ENCODE results near the gene RPS15.
"Not testable (repeated sequence)": the region's sequence is repeated elsewhere in the genome, so short reads cannot be mapped to it uniquely, and the experiment has no call there.

The RPS15 gene

DNA sequence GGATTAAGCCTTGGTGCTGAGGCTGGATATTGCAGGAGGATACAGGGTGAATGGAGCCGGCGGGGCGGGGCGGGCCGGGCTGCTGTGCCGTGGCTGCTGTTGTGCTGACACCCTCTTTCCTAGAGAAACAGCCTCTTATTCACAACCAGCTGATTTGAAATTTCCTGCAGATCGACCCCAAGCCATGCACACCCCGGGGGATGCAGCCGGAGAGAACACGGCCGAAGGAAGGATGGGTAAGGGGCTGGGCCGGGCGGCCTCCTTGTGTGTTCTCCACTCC, 19.8 kb upstream of the RPS15 start:
- no peak for TF ChIP-seq ZNF274 (IDR thresholded peaks at IDR 0.05; ENCODE audit: low read depth, low read length)
- no peak for TF ChIP-seq SUZ12 (IDR thresholded peaks at IDR 0.05; ENCODE audit: extremely low read depth, insufficient read depth, insufficient read length)
- no peak for TF ChIP-seq YY1 (IDR thresholded peaks at IDR 0.05; ENCODE audit: insufficient read depth, insufficient read length)
- no peaks in the 10 kb centered on the region for H3K9me3 ChIP-seq (ENCODE audit: insufficient read depth, low read length)
- DNase-seq (ENCODE audit: low read depth, low spot score): no peak
- H3K4me1 ChIP-seq (ENCODE audit: insufficient read depth, insufficient read length): peaks cover 32% of the 10 kb centered on the region
- no peaks in the 10 kb centered on the region for H3K27me3 ChIP-seq (ENCODE audit: insufficient read depth, insufficient read length)
- no peak overlapping the region for H3K4me3 ChIP-seq (ENCODE audit: insufficient read length, low read depth)
- H3K9ac ChIP-seq (ENCODE audit: insufficient read length, low read depth): no peak overlapping the region
- peaks cover 84% of the 10 kb centered on the region for H3K36me3 ChIP-seq (ENCODE audit: insufficient read depth, insufficient read length, low read length)

GRCh38 chr19:1418951-1419738, 19.1 kb upstream of the RPS15 start:
- DNase-seq (ENCODE audit: low read depth, low spot score): no peak
- Histone ChIP-seq H3K4me1 (ENCODE audit: insufficient read depth, insufficient read length) (peaks cover 39% of the 10 kb centered on the region), H3K36me3 (ENCODE audit: insufficient read depth, insufficient read length, low read length) (peaks cover 85% of the 10 kb centered on the region)

GRCh38 chr19:1420085-1420484, 18.1 kb upstream of the RPS15 start:
- not testable (repeated sequence) for H3K27me3 ChIP-seq (ENCODE audit: insufficient read depth, insufficient read length); DNase-seq (ENCODE audit: low read depth, low spot score); H3K9ac ChIP-seq (ENCODE audit: insufficient read length, low read depth); H3K9me3 ChIP-seq (ENCODE audit: insufficient read depth, low read length); H3K4me3 ChIP-seq (ENCODE audit: insufficient read length, low read depth)
- Histone ChIP-seq H3K36me3 (ENCODE audit: insufficient read depth, insufficient read length, low read length) (peaks cover 89% of the 10 kb centered on the region), H3K4me1 (ENCODE audit: insufficient read depth, insufficient read length) (peaks cover 40% of the 10 kb centered on the region)

More at GRCh38 chr19:1418951-1419738, 19.1 kb upstream of the RPS15 start:
- Histone ChIP-seq H3K27me3 (ENCODE audit: insufficient read depth, insufficient read length) (no peaks in the 10 kb centered on the region), H3K4me3 (ENCODE audit: insufficient read length, low read depth) (no peak overlapping the region), H3K9ac (ENCODE audit: insufficient read length, low read depth) (no peak overlapping the region), H3K9me3 (ENCODE audit: insufficient read depth, low read length) (no peaks in the 10 kb centered on the region)
- TF ChIP-seq YY1 (IDR thresholded peaks at IDR 0.05; ENCODE audit: insufficient read depth, insufficient read length): no peak
- no peak for TF ChIP-seq SUZ12 (IDR thresholded peaks at IDR 0.05; ENCODE audit: extremely low read depth, insufficient read depth, insufficient read length)
- no peak for TF ChIP-seq ZNF274 (IDR thresholded peaks at IDR 0.05; ENCODE audit: low read depth, low read length)

DNA sequence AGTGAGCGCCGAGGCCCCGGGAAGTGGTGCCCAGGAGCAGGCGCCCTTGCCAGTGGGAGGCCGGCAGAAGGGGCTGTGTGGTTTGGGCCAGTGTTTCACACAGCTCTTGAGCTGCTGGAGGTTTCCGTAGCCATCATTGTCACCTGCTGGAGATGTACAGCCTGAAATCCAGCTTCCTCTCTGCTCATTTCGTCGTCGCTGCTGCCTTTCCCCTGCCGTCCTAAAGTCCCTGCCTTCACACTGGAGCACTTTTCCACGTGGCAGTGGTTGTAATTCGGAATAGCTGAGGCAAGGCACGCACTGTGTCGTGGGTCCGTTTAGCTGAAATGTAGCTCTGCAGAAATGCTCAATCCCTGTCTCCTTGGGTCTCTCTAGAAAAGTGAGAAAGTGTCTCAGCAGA, 17.6 kb upstream of the RPS15 start:
- DNase-seq (ENCODE audit: low read depth, low spot score): no peak
- no peak for TF ChIP-seq SUZ12 (IDR thresholded peaks at IDR 0.05; ENCODE audit: extremely low read depth, insufficient read depth, insufficient read length)
- no peak for TF ChIP-seq ZNF274 (IDR thresholded peaks at IDR 0.05; ENCODE audit: low read depth, low read length)
- no peak for TF ChIP-seq YY1 (IDR thresholded peaks at IDR 0.05; ENCODE audit: insufficient read depth, insufficient read length)
- Histone ChIP-seq H3K9me3 (ENCODE audit: insufficient read depth, low read length) (no peaks in the 10 kb centered on the region), H3K9ac (ENCODE audit: insufficient read length, low read depth) (no peak overlapping the region), H3K4me1 (ENCODE audit: insufficient read depth, insufficient read length) (peaks cover 43% of the 10 kb centered on the region), H3K36me3 (ENCODE audit: insufficient read depth, insufficient read length, low read length) (peaks cover 94% of the 10 kb centered on the region), H3K4me3 (ENCODE audit: insufficient read length, low read depth) (no peak overlapping the region), H3K27me3 (ENCODE audit: insufficient read depth, insufficient read length) (no peaks in the 10 kb centered on the region)

DNA sequence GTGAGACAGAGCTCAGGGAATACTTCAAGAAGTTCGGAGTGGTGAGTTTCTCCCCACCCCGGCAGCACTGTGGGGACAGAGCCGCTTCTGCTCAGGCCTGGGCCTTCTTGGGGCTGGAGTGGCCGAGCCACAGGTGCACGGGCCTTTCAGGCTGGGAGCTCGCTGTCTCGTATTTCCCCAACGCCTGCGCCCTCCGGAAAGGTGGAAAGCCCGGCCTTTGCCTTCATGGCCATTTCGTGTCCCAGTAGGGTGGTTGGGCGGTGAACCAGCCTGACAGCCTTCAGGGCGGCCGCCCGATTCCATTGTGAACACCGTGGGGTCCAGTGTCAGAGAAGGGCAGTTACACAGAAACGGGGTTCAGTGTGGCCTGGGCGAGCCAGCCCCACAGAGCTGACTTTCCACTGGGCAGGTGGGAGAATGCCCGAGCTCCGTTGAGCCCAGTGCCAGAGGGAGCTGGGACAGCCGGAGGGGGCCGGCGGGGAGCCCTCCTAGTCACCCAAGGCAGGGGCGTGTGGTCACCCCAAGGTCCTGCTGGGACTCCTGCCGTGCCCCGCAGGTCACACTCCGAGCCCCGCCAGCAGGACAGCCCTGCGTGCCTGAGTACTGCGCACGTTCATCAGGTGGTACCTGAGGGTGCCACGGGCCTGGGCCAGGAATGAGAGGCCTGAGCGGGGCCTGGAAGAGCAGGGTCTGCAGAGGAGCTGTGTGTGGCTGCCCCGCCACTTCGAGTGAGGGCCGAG, 16.8 kb upstream of the RPS15 start:
- H3K9ac ChIP-seq (ENCODE audit: insufficient read length, low read depth): no peak overlapping the region
- peaks cover 41% of the 10 kb centered on the region for H3K4me1 ChIP-seq (ENCODE audit: insufficient read depth, insufficient read length)
- DNase-seq (ENCODE audit: low read depth, low spot score): no peak
- TF ChIP-seq ZNF274 (IDR thresholded peaks at IDR 0.05; ENCODE audit: low read depth, low read length) (no peak), YY1 (IDR thresholded peaks at IDR 0.05; ENCODE audit: insufficient read depth, insufficient read length) (no peak), SUZ12 (IDR thresholded peaks at IDR 0.05; ENCODE audit: extremely low read depth, insufficient read depth, insufficient read length) (no peak)
- no peak overlapping the region for H3K4me3 ChIP-seq (ENCODE audit: insufficient read length, low read depth)
- no peaks in the 10 kb centered on the region for H3K9me3 ChIP-seq (ENCODE audit: insufficient read depth, low read length)
- H3K27me3 ChIP-seq (ENCODE audit: insufficient read depth, insufficient read length): no peaks in the 10 kb centered on the region
- peaks cover 95% of the 10 kb centered on the region for H3K36me3 ChIP-seq (ENCODE audit: insufficient read depth, insufficient read length, low read length)

DNA sequence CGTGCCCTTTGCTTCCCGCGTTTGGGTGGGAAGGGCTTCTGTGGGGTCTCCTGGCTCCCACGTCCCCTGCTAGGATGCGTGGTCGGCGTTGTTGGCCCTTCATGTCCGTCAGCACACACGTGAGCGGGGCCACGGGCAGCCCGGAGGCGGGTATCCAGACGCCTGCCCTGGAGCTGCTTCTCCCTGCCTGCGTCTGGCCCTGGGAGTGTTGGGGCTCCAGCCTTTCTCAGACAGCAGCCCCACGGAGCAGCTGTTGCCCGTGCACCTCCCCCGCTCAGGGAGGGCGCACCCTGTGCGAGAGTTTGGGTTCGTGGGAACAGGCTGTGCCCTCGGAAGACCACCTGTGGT, 16.3 kb upstream of the RPS15 start:
- Histone ChIP-seq H3K27me3 (ENCODE audit: insufficient read depth, insufficient read length) (no peaks in the 10 kb centered on the region), H3K9ac (ENCODE audit: insufficient read length, low read depth) (peak overlapping the region; percentile 52), H3K9me3 (ENCODE audit: insufficient read depth, low read length) (no peaks in the 10 kb centered on the region), H3K4me3 (ENCODE audit: insufficient read length, low read depth) (no peak overlapping the region), H3K4me1 (ENCODE audit: insufficient read depth, insufficient read length) (peaks cover 38% of the 10 kb centered on the region), H3K36me3 (ENCODE audit: insufficient read depth, insufficient read length, low read length) (peaks cover 95% of the 10 kb centered on the region)
- TF ChIP-seq YY1 (IDR thresholded peaks at IDR 0.05; ENCODE audit: insufficient read depth, insufficient read length) (no peak), SUZ12 (IDR thresholded peaks at IDR 0.05; ENCODE audit: extremely low read depth, insufficient read depth, insufficient read length) (no peak), ZNF274 (IDR thresholded peaks at IDR 0.05; ENCODE audit: low read depth, low read length) (no peak)
- DNase-seq (ENCODE audit: low read depth, low spot score): no peak

DNA sequence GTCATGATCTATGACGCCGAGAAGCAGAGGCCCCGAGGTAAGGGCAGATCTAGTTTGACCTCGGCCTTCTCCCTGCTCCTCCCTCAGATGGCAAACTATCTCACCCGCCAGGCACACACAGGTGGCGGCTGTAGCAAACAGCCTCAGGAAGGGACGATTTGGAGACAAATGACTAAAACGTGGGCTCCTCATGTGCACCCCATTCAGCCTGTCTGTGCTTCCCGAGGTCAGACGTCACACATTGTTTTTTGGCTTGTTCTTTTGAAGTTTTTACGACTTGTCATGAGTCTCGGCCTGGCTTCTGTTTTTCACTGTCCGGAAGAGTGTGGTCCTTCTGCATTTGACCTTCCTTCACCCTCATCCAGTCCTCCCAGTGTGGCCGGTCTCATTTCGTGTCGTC, 15.8 kb upstream of the RPS15 start:
- peaks cover 95% of the 10 kb centered on the region for H3K36me3 ChIP-seq (ENCODE audit: insufficient read depth, insufficient read length, low read length)
- no peak for DNase-seq (ENCODE audit: low read depth, low spot score)
- H3K9ac ChIP-seq (ENCODE audit: insufficient read length, low read depth): no peak overlapping the region
- no peaks in the 10 kb centered on the region for H3K9me3 ChIP-seq (ENCODE audit: insufficient read depth, low read length)
- TF ChIP-seq YY1 (IDR thresholded peaks at IDR 0.05; ENCODE audit: insufficient read depth, insufficient read length): no peak
- TF ChIP-seq ZNF274 (IDR thresholded peaks at IDR 0.05; ENCODE audit: low read depth, low read length): no peak
- no peak for TF ChIP-seq SUZ12 (IDR thresholded peaks at IDR 0.05; ENCODE audit: extremely low read depth, insufficient read depth, insufficient read length)
- peaks cover 35% of the 10 kb centered on the region for H3K4me1 ChIP-seq (ENCODE audit: insufficient read depth, insufficient read length)
- no peak overlapping the region for H3K4me3 ChIP-seq (ENCODE audit: insufficient read length, low read depth)
- H3K27me3 ChIP-seq (ENCODE audit: insufficient read depth, insufficient read length): no peaks in the 10 kb centered on the region
